ENCODE data around the gene SYT13.

SYT13 gene

DNA sequence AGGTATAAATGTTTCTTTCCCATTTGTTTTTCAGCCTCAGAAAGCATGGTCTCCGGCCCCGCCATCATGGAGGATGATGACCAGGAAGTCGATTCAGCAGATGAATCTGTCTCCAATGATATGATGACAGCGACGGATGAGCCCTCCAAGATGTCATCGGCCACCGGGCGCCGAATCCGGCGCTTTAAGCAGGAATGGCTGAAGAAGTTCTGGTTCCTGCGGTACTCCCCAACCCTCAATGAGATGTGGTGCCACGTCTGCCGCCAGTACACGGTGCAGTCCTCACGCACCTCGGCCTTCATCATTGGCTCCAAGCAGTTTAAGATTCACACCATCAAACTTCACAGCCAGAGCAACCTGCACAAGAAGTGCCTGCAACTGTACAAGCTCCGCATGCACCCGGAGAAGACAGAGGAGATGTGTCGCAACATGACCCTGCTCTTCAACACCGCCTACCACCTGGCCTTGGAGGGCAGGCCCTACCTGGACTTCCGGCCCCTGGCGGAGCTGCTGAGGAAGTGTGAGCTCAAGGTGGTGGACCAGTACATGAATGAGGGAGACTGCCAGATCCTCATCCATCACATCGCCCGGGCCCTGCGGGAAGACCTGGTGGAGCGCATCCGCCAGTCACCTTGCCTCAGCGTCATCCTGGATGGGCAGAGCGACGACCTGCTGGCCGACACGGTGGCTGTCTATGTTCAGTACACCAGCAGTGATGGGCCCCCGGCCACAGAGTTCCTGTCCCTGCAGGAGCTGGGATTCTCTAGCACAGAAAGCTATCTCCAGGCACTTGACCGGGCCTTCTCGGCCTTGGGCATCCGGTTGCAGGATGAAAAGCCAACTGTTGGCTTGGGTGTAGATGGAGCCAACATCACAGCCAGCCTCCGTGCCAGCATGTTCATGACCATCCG, 59.9 kb downstream of the SYT13 start:
- no peak for DNase-seq (ENCODE audit: low read depth)
- no peak overlapping the region for H3K4me3 ChIP-seq (ENCODE audit: control insufficient read depth, low read depth, low read length)
- TF ChIP-seq, protein P1, sequence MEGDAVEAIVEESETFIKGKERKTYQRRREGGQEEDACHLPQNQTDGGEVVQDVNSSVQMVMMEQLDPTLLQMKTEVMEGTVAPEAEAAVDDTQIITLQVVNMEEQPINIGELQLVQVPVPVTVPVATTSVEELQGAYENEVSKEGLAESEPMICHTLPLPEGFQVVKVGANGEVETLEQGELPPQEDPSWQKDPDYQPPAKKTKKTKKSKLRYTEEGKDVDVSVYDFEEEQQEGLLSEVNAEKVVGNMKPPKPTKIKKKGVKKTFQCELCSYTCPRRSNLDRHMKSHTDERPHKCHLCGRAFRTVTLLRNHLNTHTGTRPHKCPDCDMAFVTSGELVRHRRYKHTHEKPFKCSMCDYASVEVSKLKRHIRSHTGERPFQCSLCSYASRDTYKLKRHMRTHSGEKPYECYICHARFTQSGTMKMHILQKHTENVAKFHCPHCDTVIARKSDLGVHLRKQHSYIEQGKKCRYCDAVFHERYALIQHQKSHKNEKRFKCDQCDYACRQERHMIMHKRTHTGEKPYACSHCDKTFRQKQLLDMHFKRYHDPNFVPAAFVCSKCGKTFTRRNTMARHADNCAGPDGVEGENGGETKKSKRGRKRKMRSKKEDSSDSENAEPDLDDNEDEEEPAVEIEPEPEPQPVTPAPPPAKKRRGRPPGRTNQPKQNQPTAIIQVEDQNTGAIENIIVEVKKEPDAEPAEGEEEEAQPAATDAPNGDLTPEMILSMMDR (conservative IDR thresholded peaks at IDR 0.05; ENCODE audit: control insufficient read depth, insufficient read depth, low read depth, low read length), result no peak

DNA sequence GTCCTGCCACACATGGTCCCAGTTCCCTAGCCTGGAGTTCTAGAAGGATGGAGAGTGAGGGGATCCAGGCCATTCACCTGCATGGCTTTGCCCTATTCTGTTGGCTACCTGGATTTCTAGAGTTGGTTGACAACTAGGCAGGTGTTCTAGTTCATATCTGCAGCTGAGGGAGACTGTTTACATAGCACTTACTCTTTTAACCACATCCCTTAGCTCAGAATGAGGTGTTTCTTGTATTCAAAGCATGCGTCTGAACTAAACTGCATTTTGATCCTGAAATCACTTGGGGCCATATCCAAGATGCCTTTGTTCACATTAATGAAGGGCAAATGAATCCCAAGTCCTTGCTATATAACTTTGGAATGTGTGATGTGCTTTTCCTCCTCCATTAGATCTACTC, 60.9 kb downstream of the SYT13 start:
- TF ChIP-seq, protein P1 (conservative IDR thresholded peaks at IDR 0.05; ENCODE audit: control insufficient read depth, insufficient read depth, low read depth, low read length), result no peak
- no peak for DNase-seq (ENCODE audit: low read depth)
- no peak overlapping the region for H3K4me3 ChIP-seq (ENCODE audit: control insufficient read depth, low read depth, low read length)

DNA sequence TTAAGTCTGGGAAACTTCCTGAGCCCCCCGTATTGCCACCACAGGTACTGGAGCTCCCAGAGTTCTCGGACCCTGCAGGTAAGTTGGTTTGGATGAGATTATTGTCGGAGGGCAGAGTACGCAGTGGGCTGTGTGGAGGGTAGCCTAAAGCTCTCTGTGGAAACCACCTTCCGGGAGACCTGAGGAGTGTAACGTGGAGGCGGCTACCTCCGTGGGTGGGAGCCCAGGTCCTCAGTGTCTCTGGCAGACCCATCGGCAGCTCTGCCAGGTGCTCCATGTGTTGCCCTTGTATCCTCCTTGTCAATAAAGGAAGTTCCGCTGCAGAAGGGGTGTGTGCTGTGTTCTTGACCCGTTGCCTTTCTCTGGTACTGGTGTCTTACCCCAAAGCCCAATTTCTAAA, 61.4 kb downstream of the SYT13 start:
- DNase-seq (ENCODE audit: low read depth), result no peak
- no peak overlapping the region for H3K4me3 ChIP-seq (ENCODE audit: control insufficient read depth, low read depth, low read length)
- TF ChIP-seq, protein P1 (conservative IDR thresholded peaks at IDR 0.05; ENCODE audit: control insufficient read depth, insufficient read depth, low read depth, low read length), result no peak

DNA sequence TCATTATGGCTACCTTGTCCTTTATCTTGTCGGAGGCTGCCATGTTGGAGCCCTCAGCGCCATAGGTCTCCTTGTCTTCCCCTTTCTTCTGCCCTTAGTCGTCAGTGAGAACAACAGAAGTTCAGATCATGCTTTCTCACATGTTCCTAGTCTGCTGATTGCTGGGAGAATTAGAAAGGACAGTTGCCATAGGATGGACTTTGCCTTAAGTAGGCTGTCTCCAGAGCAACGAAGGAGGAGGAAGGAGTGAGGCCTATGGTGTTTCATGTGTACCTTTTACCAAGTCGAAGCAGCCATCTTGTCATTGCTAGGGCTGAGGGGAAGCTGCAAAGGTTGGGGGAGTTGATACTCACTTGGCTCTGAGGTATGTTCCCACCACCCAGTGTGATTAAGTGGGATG, 62.6 kb downstream of the SYT13 start:
- H3K4me3 ChIP-seq (ENCODE audit: control insufficient read depth, low read depth, low read length), result no peak overlapping the region
- TF ChIP-seq, protein P1 (conservative IDR thresholded peaks at IDR 0.05; ENCODE audit: control insufficient read depth, insufficient read depth, low read depth, low read length), result no peak
- no peak for DNase-seq (ENCODE audit: low read depth)

DNA sequence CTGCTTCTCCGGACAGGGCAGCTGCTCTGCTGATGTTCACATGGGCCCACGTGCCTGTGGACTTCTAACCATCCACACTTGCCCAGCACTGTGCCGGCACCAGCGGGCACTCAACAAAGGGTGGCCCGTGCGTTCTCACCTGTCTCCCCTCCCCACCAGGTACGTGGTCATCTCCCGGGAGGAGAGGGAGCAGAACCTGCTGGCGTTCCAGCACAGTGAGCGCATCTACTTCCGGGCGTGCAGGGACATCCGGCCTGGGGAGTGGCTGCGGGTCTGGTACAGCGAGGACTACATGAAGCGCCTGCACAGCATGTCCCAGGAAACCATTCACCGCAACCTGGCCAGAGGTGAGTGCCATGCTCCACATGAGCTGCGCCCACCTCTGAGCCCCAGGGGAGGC, 66.7 kb downstream of the SYT13 start:
- no peak for DNase-seq (ENCODE audit: low read depth)
- TF ChIP-seq, protein P1 (conservative IDR thresholded peaks at IDR 0.05; ENCODE audit: control insufficient read depth, insufficient read depth, low read depth, low read length), result no peak
- no peak overlapping the region for H3K4me3 ChIP-seq (ENCODE audit: control insufficient read depth, low read depth, low read length)

DNA sequence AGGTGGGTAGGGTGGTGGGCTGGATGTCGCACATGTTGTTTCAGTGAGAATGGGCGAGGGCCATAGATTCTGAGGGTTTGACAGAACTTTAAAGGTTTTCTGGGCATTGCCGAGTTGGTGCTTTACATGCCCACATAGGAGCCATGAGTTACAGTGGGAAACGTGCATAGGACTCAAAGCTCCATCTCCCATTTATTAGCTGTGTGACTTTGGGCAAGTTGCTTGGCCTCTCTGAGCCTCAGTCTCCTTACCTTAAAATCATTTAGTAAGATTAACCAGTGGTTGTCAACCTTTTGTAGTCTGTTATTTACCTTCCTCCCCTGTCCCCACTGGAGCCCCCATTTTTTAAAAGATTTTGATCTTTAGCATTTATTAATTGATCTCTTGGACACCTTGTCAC, 67.4 kb downstream of the SYT13 start:
- DNase-seq (ENCODE audit: low read depth), result no peak
- H3K4me3 ChIP-seq (ENCODE audit: control insufficient read depth, low read depth, low read length), result no peak overlapping the region
- TF ChIP-seq, protein P1 (conservative IDR thresholded peaks at IDR 0.05; ENCODE audit: control insufficient read depth, insufficient read depth, low read depth, low read length), result no peak

Measured in fibroblast of mammary gland (primary cell).